Esophagus muscularis mucosa (tissue), 4 donors: ENCODE results near the gene CEL. TPM values are rescaled to one million over a fixed set of nuclear protein-coding genes. Genes with fewer than 3 reads are reported as not detected.
A peak's percentile ranks its signal among the peaks of the same experiment; 100 is the strongest.
"Not testable (repeated sequence)": the region's sequence is repeated elsewhere in the genome, so short reads cannot be mapped to it uniquely, and the experiment has no call there.

ENCODE experiments used
- DNase-seq: peaks from one replicate; pipeline ENCODE4 v3.0.0-alpha.2; 2017; ENCODE audit errors: extremely low spot score
- H3K27ac ChIP-seq, 4 donors: fragments of 200-600 bp; sonication (generic); replicated peaks in 1 of 4; 1 replicate in 3 of 4; 2 replicates in 1 of 4; pipeline ENCODE4 v1.5.1; 2016 to 2019; ENCODE audit warnings: mild to moderate bottlenecking in 1 of 4
- H3K27me3 ChIP-seq, 4 donors: fragments of 200-600 bp; sonication (generic); one replicate each; pipeline versions ENCODE4 v1.5.1 to v1.6.0; 2016 to 2019
- H3K36me3 ChIP-seq, 4 donors: fragments of 200-600 bp; sonication (generic); one replicate each; pipeline ENCODE4 v1.5.1; 2016 to 2019
- H3K4me1 ChIP-seq, 4 donors: fragments of 200-600 bp; sonication (generic); one replicate each; pipeline ENCODE4 v1.5.1; 2016 to 2019
- H3K4me3 ChIP-seq, 4 donors: fragments of 200-600 bp; sonication (generic); 1 replicate in 2 of 4; 2 replicates in 2 of 4; pipeline ENCODE4 v1.5.1; 2016 to 2019; ENCODE audit warnings: mild to moderate bottlenecking in 4 of 4, moderate library complexity in 1 of 4
- H3K9me3 ChIP-seq, 4 donors: fragments of 200-600 bp; sonication (generic); 1 replicate in 3 of 4; 2 replicates in 1 of 4; pipeline ENCODE4 v1.5.1; 2016 to 2019
- CTCF ChIP-seq, 3 experiments: fragments of 200-600 bp in 2 of 3; fragments of 450-650 bp in 1 of 3; sonication (generic) in 2 of 3; IDR thresholded peaks; one replicate each; pipeline ENCODE4 v1.5.1; 2017 to 2019; ENCODE audit warnings: antibody characterized with exemption in 3 of 3, mild to moderate bottlenecking in 2 of 3, moderate library complexity in 1 of 3
- EP300 ChIP-seq: sonication (generic); formaldehyde crosslinking; IDR thresholded peaks from one replicate; pipeline ENCODE4 v1.6.1; 2017; ENCODE audit warnings: antibody characterized with exemption
- POLR2A ChIP-seq: fragments of 450-650 bp; IDR thresholded peaks from one replicate; pipeline ENCODE4 v1.6.1; 2017; ENCODE audit warnings: antibody characterized with exemption, moderate library complexity, mild to moderate bottlenecking, low read depth
- POLR2AphosphoS5 ChIP-seq, 2 donors: sonication (generic); formaldehyde crosslinking; IDR thresholded peaks; one replicate each; pipeline ENCODE4 v1.6.1; 2017; ENCODE audit warnings: antibody characterized with exemption in 2 of 2
- WGBS: methylation state at CpG from one replicate; pipeline ENCODE4 v1.1.5; 2018; 5-methylcytosine and 5-hydroxymethylcytosine counted together
- intact Hi-C: fragments of 100-400 bp; cut with DNase I; formaldehyde crosslinking; loops from one replicate; pipeline ENCODE4 v1.15.1; 2023
- total RNA-seq, 4 donors: library from RNA; depleted of rRNA; stranded (reverse); fragments of >200 nt; gene quantifications; one replicate each; pipeline versions ENCODE4 v1.1.0 to v1.2.1, GENCODE V29; 2016

The CEL gene
- total RNA-seq, 4 donors from 2014 or later, result 0.17 to 0.42 (median 0.21) TPM

GRCh38 chr9:133089271-133089671 is 27.5 kb downstream of the CEL start:
- intact Hi-C loops, result no loop called here
- DNase-seq, result no peak
- H3K4me1 ChIP-seq, result no peaks in the 10 kb centered on the region
- 91% methylated on average over 6 of the region's 6 CpGs for WGBS
- no peak overlapping the region for H3K27ac ChIP-seq
- TF ChIP-seq CTCF (IDR thresholded peaks at IDR 0.05) (no peak), EP300 (no peak), POLR2A (no peak), POLR2AphosphoS5 (IDR thresholded peaks at IDR 0.05) (no peak)
- H3K4me3 ChIP-seq, result no peak overlapping the region
- H3K36me3 ChIP-seq, result no peaks in the 10 kb centered on the region
- no peaks in the 10 kb centered on the region for H3K27me3 ChIP-seq
- no peaks in the 10 kb centered on the region for H3K9me3 ChIP-seq

DNA sequence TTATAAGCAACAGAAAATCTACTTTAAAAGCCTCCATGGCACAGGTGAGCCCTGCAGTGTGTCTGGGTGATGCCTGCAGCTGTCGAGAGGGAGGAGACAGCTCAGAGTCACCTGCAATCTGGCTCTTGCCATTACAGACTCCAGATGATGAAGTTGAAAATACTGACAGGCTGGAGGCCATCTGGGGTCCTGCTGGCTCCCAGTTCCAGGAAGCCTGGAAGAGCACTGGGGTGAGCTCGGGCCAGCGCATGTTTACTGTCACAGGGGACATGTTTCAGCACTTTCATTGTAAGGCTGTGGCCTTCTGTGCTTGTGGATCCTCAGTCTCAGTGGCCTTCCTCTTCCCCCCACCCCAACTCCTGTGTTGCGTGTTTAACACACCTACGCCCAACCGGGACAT is 28.4 kb downstream of the CEL start:
- Histone ChIP-seq H3K27me3 (no peaks in the 10 kb centered on the region), H3K36me3 (no peaks in the 10 kb centered on the region), H3K9me3 (peaks cover 0 to under 1% (median 0%) of the 10 kb centered on the region in 4 donors), H3K4me3 (no peak overlapping the region), H3K4me1 (no peaks in the 10 kb centered on the region), H3K27ac (no peak overlapping the region)
- DNase-seq, result no peak
- intact Hi-C loops, result no loop called here
- 56% methylated on average over 6 of the region's 6 CpGs for WGBS
- TF ChIP-seq CTCF (IDR thresholded peaks at IDR 0.05), result no peak
- no peak for TF ChIP-seq POLR2AphosphoS5 (IDR thresholded peaks at IDR 0.05)
- TF ChIP-seq POLR2A, result no peak
- TF ChIP-seq EP300, result no peak

DNA sequence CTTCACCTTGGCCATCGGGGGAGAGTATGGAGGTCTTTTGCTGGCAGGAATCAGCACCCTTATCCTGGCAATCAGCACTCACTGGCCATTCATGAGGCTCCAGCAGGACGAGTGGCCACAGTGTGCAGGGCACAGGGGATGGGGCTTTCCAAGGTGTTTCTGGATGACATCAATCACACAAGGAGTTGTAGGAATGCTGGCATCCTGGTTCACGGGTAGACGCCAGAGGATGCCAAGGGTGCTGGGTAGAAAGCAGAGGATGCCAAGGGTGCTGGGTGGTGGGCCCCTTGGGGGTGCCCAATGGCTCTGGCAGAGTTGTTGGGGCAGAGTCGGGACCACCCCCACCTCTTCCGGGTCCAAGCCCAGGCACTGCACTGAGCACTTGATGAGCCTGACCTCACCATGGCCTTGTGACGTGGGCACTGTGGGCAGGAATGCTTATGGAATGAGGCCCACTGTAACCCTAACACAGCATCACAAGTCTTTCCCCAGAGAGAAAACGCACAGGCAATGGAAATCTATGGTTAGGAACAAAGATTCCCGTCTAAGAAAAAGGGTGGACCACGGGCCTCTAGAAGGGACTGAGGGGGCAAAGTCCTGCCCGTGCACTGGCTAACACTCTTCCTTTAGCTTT is 29.1 kb downstream of the CEL start:
- Histone ChIP-seq H3K4me3 (no peak overlapping the region), H3K4me1 (no peaks in the 10 kb centered on the region), H3K27ac (no peak overlapping the region), H3K9me3 (peaks cover 0 to 7% (median 3%) of the 10 kb centered on the region in 4 donors), H3K27me3 (no peaks in the 10 kb centered on the region), H3K36me3 (no peaks in the 10 kb centered on the region)
- 81% methylated on average over 7 of the region's 11 CpGs for WGBS
- TF ChIP-seq CTCF (IDR thresholded peaks at IDR 0.05) (no peak), POLR2AphosphoS5 (IDR thresholded peaks at IDR 0.05) (no peak), POLR2A (no peak), EP300 (no peak)
- no peak for DNase-seq
- intact Hi-C loops, result no loop called here

DNA sequence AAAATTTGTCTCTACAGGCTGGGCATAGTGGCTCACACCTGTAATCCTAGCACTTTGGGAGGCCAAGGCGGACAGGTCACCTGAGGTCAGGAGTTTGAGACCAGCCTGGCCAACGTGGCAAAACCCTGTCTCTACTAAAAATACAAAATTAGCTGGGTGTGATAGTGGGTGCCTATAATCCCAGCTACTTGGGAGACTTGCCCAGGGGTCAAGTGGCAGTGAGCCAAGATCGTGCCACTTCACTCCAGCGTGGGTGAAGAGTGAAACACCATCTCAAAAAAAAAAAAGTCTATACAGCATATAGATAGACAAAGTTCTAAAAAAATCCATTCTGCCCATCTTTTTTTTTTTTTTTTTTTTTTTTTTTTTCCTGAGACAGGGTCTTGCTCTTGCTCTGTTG is 32.6 kb downstream of the CEL start:
- WGBS, result 88% methylated on average over 4 of the region's 4 CpGs
- H3K36me3 ChIP-seq, result peaks cover 22 to 31% (median 28%) of the 10 kb centered on the region in 4 donors
- H3K27ac ChIP-seq, H3K4me3 ChIP-seq, H3K27me3 ChIP-seq, intact Hi-C loops, H3K4me1 ChIP-seq, DNase-seq: not testable (repeated sequence)
- peaks cover 0 to 13% (median 5%) of the 10 kb centered on the region in 4 donors for H3K9me3 ChIP-seq

DNA sequence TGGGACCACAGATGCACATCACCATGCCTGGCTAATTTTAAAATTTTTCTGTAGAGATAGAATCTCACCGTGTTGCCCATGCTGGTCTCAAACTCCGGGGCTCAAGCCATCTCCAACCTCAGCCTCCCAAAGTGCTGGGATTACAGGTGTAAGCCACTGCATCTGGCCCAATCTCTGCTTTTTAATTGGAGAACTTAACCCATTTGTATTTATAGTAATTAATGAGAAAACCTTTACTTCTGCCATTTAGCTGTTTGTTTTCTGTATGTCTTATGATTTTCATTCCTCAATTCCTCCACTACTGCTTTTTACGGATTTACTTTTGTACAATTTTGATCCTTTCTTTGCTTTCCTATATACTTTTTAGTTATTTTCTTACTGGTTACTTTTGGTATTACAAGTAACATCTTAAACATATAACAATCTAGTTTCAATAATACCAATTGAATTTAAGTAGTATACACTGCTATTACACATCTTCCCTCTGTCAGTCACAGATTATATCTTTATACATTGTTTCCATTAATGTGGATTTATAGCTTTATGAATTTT is 33.1 kb downstream of the CEL start:
- no peak for DNase-seq
- H3K27me3 ChIP-seq, result no peaks in the 10 kb centered on the region
- intact Hi-C loops, result no loop called here
- WGBS, result 98% methylated on average over 3 of the region's 3 CpGs
- H3K4me3 ChIP-seq, result no peak overlapping the region
- H3K9me3 ChIP-seq, result peaks cover 0 to 13% (median 5%) of the 10 kb centered on the region in 4 donors
- no peak for TF ChIP-seq POLR2A
- TF ChIP-seq CTCF (IDR thresholded peaks at IDR 0.05), result peak in 1 of 3 experiments; percentile 13
- no peak for TF ChIP-seq POLR2AphosphoS5 (IDR thresholded peaks at IDR 0.05)
- TF ChIP-seq EP300, result no peak
- H3K4me1 ChIP-seq, result no peaks in the 10 kb centered on the region
- peaks cover 28 to 36% (median 33%) of the 10 kb centered on the region in 4 donors for H3K36me3 ChIP-seq
- H3K27ac ChIP-seq, result no peak overlapping the region
